GM12892 (cell line): ENCODE results near the gene UBE3A.

Source experiments
- POLR2A ChIP-seq: IDR thresholded peaks from 2 replicates; pipeline ENCODE4 v1.6.1; 2011; ENCODE audit warnings: low read depth, low read length, control low read depth
- POLR2AphosphoS5 ChIP-seq: IDR thresholded peaks from 2 replicates; pipeline ENCODE4 v1.6.1; 2011; ENCODE audit warnings: low read depth, low read length, control low read depth
- TAF1 ChIP-seq: IDR thresholded peaks from 2 replicates; pipeline ENCODE4 v1.6.1; 2011; ENCODE audit warnings: low read depth, mild to moderate bottlenecking, control low read depth, low read length, borderline replicate concordance

GRCh38 chr15:25438601-25439368 is at the start of gene UBE3A:
- peak; percentile 90 for TF ChIP-seq POLR2A
- peak; percentile 88 for TF ChIP-seq POLR2AphosphoS5
- peak; percentile 78 for TF ChIP-seq TAF1
